SJSA1 (cell line): Measurements from ENCODE around the gene POM121. TPM values are rescaled to one million over a fixed set of nuclear protein-coding genes. Genes with fewer than 3 reads are reported as not detected.
"Not testable (repeated sequence)": the region's sequence is repeated elsewhere in the genome, so short reads cannot be mapped to it uniquely, and the experiment has no call there.

ENCODE experiments used
- DNase-seq, 2 experiments: peaks; one replicate each; pipeline ENCODE4 v3.0.0-alpha.2; 2015 to 2020; ENCODE audit warnings: low spot score in 2 of 2, low read depth in 1 of 2
- H3K27ac ChIP-seq: fragments of 250-450 bp; sonication (Bioruptor Pico); 2 replicates; pipeline ENCODE4 v1.5.1; 2020; ENCODE audit warnings: mild to moderate bottlenecking, moderate library complexity
- H3K27me3 ChIP-seq: fragments of 250-450 bp; sonication (Bioruptor Pico); replicated peaks from 2 replicates; pipeline ENCODE4 v1.5.1; 2020; ENCODE audit warnings: mild to moderate bottlenecking, moderate library complexity
- H3K36me3 ChIP-seq: fragments of 250-450 bp; sonication (Bioruptor Pico); 2 replicates; pipeline ENCODE4 v1.5.1; 2020; ENCODE audit warnings: mild to moderate bottlenecking
- H3K4me1 ChIP-seq: fragments of 250-450 bp; sonication (Bioruptor Pico); replicated peaks from 2 replicates; pipeline ENCODE4 v1.6.1; 2021; ENCODE audit warnings: mild to moderate bottlenecking
- H3K4me3 ChIP-seq: fragments of 250-450 bp; sonication (Bioruptor Pico); 2 replicates; pipeline ENCODE4 v1.5.1; 2020; ENCODE audit warnings: mild to moderate bottlenecking
- H3K9me3 ChIP-seq: fragments of 250-450 bp; sonication (Bioruptor Pico); replicated peaks from 2 replicates; pipeline ENCODE4 v1.5.1; 2020; ENCODE audit warnings: mild to moderate bottlenecking
- total RNA-seq: library from RNA; depleted of rRNA; stranded (reverse); fragments of >200 nt; shearing (Covaris generic); gene quantifications from 2 replicates; pipeline ENCODE4 v1.2.3, GENCODE V29; 2014

POM121 gene
- total RNA-seq, 1 experiment from 2014 or later: 5.8 TPM

DNA sequence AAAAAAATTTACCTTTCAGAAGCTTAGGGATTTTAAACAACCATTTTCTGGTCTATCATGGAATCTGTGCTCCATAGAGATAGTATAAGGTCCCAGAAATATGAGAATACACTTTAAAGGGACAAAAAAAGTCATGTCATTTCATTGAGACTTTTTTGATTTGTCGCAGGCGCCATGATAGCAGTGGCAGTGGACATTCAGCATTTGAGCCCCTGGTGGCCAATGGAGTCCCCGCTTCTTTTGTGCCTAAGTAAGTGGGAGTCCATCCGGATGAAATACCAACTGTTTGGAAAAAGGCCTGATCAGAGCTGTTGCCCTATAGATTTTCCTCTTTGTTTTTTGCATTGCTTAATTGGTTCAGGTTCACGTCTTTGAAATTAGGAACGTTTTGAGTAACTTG is 3.3 kb downstream of the POM121 start:
- not testable (repeated sequence) for H3K4me1 ChIP-seq, H3K9me3 ChIP-seq, H3K27ac ChIP-seq, H3K27me3 ChIP-seq, H3K4me3 ChIP-seq
- H3K36me3 ChIP-seq: peaks cover 63% of the 10 kb centered on the region
- peak in 1 of 2 experiments; percentile 12 for DNase-seq

DNA sequence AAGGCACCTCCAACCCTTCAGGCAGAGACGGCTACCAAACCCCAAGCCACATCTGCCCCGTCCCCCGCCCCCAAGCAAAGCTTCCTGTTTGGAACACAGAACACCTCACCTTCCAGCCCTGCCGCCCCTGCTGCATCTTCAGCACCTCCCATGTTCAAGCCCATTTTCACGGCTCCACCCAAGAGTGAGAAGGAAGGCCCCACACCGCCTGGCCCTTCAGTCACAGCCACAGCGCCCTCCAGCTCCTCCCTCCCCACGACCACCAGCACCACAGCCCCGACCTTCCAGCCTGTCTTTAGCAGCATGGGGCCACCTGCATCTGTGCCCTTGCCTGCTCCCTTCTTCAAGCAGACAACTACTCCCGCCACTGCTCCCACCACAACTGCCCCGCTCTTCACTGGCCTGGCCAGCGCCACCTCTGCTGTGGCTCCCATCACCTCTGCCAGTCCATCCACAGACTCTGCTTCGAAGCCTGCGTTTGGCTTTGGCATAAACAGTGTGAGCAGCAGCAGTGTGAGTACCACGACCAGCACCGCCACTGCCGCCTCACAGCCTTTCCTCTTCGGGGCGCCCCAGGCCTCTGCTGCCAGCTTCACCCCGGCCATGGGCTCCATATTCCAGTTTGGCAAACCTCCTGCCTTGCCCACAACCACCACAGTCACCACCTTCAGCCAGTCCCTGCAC is 17.3 kb downstream of the POM121 start:
- not testable (repeated sequence) for H3K4me3 ChIP-seq, H3K27me3 ChIP-seq, H3K4me1 ChIP-seq, H3K9me3 ChIP-seq, H3K36me3 ChIP-seq, H3K27ac ChIP-seq
- DNase-seq: peak in 1 of 2 experiments; percentile 8

DNA sequence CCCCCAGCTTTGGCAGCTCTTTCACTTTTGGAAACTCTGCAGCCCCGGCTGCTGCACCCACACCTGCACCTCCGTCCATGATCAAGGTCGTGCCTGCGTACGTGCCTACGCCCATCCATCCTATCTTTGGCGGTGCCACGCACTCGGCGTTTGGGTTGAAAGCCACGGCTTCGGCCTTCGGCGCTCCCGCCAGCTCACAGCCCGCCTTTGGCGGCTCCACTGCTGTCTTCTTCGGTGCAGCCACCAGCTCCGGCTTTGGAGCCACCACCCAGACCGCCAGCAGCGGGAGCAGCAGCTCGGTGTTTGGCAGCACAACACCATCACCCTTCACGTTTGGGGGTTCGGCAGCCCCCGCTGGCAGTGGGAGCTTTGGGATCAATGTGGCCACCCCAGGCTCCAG is 18.1 kb downstream of the POM121 start:
- not testable (repeated sequence) for H3K4me1 ChIP-seq, H3K27me3 ChIP-seq, H3K36me3 ChIP-seq, H3K4me3 ChIP-seq, H3K9me3 ChIP-seq, H3K27ac ChIP-seq
- DNase-seq: peak in 1 of 2 experiments; percentile 9

DNA sequence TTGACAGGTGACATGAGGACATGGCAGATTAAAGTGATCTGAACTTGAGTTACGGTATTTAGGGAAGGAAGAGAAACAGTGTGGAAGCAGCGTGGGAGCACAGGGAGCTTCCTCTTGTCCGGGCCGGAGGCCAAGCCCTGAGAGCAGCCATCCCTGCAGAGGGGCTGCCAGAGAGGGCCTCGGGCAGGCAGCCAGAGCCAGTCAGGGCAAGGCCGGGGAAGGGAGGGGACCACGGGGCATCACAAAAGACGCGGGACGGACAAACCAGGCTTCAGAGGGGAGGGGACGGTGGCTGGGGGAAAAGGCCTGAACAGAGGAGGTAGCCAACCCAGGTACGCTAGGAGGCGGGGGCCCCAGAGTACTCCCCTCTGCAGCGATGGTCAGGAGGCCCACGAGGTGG is 20.0 kb downstream of the POM121 start:
- H3K4me3 ChIP-seq, H3K27ac ChIP-seq, H3K4me1 ChIP-seq, H3K27me3 ChIP-seq, H3K36me3 ChIP-seq, H3K9me3 ChIP-seq: not testable (repeated sequence)
- DNase-seq: peak in 1 of 2 experiments; percentile 28

DNA sequence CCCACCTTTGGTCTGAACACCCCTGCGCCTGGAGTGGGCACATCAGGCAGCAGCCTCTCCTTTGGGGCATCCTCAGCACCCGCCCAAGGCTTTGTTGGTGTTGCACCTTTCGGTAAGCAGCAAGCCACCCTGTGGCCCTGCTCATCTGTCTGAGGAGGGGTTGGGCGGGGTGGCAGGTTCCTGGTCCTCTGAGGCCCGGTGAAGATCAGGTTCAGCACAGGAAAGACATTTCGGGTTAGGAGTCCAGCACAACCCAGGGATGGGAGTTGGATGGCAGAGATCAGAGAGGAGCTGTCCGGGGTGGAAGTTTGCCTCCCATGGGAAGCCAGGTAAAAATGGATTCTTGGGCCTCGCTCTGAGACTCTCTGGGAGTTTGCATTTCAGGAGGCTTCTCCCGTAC is 20.7 kb downstream of the POM121 start:
- not testable (repeated sequence) for H3K9me3 ChIP-seq, H3K27ac ChIP-seq, H3K27me3 ChIP-seq, H3K36me3 ChIP-seq, H3K4me3 ChIP-seq, H3K4me1 ChIP-seq
- DNase-seq: peak in 1 of 2 experiments; percentile 34

DNA sequence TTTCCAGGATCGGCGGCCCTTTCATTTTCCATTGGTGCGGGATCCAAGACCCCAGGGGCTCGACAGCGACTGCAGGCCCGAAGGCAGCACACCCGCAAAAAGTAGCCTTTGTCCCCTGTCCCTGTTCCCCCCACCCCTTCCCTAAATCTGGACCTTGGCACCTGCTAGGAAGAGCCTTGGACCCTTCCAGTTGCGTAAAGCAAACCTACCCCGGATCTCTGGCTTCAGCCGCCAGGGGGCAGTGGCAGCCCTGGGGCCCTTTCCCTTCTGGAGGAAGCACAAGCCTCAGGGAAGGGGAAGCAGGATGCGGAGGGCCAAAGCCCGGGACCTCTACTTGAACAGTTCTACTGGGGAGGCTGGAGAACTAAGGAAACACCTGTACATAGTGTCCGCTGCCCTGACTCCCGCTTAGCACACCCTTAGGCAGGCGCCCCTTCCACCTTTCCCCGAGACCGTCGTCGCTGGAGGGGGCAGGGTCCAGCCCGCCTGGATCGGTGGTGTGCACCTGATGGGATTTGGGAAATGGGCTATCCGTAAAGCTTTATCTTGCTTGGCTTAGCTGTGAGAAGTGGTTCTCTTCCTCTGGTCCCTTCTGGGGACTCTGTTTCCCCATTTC is 21.3 kb downstream of the POM121 start:
- not testable (repeated sequence) for H3K9me3 ChIP-seq, H3K27me3 ChIP-seq, H3K4me3 ChIP-seq, H3K27ac ChIP-seq, H3K4me1 ChIP-seq, H3K36me3 ChIP-seq
- DNase-seq: peak in 1 of 2 experiments; percentile 29

DNA sequence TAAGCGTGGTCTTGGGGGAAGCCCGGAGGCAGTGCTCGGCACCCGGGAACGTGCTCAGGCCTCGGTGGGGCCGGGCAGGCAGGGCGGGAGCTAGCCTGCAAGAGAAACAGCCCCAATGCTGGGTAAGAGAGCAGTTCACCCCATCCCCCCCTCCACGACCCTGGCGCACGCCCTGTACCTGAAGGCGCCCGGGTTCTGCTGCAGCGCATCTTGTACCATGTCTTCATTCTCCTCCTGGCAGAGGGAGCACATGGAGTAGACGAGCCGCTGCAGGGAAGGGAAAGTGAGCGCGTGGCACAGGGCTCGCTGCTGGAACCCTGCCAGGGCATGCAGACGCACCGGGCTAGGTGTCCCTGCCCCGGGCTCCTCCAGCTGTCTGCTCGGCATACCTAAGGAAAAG is 23.8 kb downstream of the POM121 start:
- not testable (repeated sequence) for H3K36me3 ChIP-seq, H3K9me3 ChIP-seq

DNA sequence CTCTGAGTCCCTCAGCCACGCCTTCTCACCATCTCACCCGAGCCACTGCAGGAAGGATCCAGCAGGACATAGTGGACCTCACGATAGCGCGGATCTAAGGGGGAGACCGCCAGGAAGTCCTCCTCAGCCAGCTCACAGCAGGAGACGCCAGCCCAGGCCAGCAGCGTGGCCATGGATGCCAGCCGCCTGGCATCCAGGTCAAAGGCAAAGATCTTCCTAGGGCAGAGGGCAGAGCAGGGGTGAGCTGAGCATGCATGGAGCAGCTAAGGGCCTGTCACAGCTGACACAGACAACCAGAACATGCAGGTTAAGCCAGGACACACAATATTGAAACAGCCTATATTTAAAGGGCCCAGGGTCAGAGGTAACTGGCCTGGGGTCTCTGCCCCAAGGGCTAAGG is 24.4 kb downstream of the POM121 start:
- H3K4me1 ChIP-seq, H3K36me3 ChIP-seq, H3K4me3 ChIP-seq, H3K9me3 ChIP-seq, H3K27me3 ChIP-seq, H3K27ac ChIP-seq: not testable (repeated sequence)
- peak in 1 of 2 experiments; percentile 10 for DNase-seq

More for the DNA sequence above, 23.8 kb downstream of the POM121 start:
- H3K4me1 ChIP-seq, H3K27me3 ChIP-seq, H3K4me3 ChIP-seq, H3K27ac ChIP-seq: not testable (repeated sequence)
- peak in 1 of 2 experiments; percentile 28 for DNase-seq

DNA sequence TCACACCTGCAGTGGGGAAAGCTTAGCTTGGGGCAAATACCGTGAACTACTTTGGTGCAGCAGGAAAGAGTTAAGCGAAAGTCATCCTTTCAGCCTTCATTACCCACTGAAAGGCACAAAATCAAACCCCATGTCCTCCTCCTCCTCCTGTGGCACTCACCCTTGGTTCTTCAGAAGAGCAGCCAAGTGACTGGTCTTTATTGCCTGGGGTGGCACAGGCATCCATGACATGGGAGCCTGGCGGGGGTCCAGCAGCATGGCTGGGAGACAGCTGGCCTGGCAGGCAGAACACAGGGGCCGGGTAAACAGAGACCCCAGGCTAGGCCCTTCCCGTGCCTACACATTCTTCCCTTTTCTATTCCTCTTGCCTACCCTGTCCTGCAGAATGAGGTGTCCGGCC is 24.8 kb downstream of the POM121 start:
- H3K4me3 ChIP-seq, H3K27ac ChIP-seq, H3K36me3 ChIP-seq, H3K27me3 ChIP-seq, H3K9me3 ChIP-seq, H3K4me1 ChIP-seq: not testable (repeated sequence)
- peak in 1 of 2 experiments; percentile 34 for DNase-seq

DNA sequence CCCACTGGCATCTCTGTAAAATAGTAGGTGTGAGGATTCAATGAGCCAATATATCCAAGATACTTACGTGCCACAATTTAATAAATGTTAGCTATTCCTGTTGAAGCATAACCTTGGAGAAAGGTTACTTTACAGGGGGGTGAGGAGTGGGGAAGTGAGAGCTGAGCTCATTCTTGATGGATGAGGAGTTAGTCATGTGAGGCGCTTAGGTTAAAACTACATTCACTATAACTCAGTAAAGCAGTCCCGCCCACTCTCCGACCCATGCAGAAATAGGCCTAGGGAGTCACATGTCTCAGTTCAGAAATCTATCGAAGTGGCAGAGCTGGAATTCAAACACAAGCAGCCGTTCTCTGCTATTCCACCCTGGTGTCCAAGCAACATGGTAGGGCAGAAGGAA is 25.5 kb downstream of the POM121 start:
- H3K9me3 ChIP-seq, H3K27me3 ChIP-seq, H3K36me3 ChIP-seq, H3K4me1 ChIP-seq, H3K4me3 ChIP-seq, DNase-seq, H3K27ac ChIP-seq: not testable (repeated sequence)

DNA sequence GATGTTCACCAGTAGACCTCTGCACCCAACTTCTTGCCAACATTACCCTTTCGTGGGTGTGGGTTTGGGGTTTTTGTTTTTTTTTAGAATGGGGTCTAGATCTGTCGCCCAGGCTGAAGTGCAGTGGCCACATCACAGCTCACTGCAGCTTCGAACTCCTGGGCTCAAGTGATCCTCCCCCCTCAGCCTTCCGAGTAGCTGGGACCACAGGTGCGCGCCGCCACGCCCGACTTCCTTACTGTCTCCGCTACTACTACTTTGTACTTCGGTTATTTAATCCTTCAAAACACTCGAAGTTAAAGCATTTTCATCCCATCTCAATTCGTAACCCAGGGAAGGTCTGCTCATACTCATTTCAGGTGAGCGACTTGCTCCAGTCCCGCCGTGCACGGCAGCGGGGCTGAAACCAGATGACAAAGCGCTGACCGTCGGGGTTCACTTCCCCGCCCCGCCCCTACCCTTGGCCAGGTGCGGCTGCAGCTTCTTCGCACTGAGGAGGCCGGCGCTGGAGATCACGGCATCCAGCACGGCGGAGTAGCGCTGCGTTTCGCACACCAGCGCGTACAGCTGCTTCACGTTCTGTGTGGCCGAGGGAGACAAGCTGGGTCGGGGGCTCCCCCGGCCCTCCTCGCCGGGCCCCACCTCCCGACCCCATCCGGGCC is 29.1 kb downstream of the POM121 start:
- H3K4me3 ChIP-seq, H3K36me3 ChIP-seq, H3K9me3 ChIP-seq, DNase-seq, H3K4me1 ChIP-seq, H3K27ac ChIP-seq, H3K27me3 ChIP-seq: not testable (repeated sequence)

DNA sequence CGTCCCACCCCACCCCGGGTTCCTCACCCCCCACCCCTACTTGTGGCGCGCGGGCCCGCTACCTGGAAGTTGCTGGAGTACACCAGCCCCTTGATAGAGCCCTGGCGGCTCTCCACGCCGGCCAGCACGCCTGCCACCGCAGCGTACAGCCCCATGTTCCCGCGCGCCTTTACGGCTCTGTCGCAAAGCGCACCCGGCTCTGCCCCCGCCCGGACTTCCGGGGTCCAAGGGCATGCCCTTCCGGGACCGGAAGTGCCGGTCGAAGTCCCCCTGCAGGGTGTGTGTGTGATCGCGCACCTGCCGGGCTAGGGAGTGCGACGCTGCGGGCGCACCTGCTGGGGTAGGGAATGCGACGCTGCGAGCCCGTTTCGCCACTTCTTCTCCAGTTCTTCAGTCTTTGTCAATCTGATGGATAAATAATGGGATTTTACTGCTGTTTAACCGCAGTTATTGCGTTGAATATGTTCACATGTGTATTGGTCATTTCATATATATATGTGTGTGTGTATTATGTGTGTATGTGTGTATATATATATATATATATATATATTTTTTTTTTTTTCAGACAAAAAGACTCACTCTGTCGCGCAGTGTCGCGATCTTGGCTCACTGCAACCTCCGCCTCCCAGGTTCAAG is 29.8 kb downstream of the POM121 start:
- peak in 1 of 2 experiments; percentile 30 for DNase-seq
- H3K36me3 ChIP-seq, H3K4me3 ChIP-seq, H3K9me3 ChIP-seq, H3K27me3 ChIP-seq, H3K4me1 ChIP-seq, H3K27ac ChIP-seq: not testable (repeated sequence)

DNA sequence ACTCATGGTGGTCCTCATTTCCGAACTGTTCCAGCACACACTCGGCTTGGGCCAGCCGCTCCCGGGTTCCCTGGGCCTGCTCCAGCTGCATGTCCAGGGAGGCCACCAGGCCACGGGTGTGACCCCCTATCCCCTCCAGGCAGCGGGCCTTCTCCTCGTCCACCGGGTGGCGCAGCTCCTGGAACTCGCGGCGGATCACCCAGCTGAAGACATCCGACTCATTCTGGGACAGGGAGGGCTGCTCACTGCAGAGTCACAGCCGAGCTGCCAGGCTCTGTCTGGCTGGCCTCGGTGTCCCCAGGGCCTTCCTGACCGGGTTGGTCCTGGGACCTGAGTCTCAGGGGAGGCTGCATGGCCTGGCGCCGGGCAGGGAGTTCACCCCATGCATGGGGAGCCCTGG is 35.1 kb downstream of the POM121 start:
- not testable (repeated sequence) for DNase-seq, H3K9me3 ChIP-seq, H3K4me3 ChIP-seq, H3K36me3 ChIP-seq, H3K27me3 ChIP-seq, H3K4me1 ChIP-seq, H3K27ac ChIP-seq

DNA sequence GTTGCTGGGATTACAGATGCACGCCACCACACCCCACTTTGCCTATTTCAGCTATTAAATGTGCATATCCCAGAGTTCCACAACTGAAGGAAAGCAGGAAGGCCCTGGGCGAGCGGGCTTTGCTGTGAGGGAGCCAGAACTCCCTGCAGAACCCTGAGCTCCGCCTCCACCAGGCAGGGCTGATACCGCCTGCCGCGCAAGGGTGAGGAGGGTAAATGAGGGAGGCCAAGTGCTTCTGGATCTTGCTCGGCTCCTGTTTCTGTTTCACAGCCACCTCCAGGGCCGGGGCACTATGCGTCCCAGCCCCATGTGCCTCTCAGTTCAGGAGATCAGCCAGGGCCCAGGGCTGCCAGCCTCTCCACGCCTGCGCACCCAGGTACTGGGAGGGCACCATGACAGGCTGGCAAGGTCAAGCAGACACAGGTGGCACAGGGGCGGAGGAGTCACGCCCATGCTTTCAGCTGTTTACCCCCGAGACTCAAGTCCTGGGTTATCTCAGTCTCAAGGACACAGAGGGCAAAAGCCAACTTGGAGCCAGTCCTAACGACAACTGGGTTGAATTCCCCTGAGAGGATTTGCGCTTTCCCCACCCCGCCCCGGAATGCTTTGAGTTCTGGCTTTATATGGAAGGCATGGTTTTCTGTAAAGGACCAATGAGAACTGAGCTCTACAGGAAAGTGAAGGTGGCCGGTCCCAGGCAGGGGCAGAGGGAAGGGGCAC is 35.9 kb downstream of the POM121 start:
- not testable (repeated sequence) for H3K36me3 ChIP-seq, H3K27ac ChIP-seq, H3K4me1 ChIP-seq, H3K4me3 ChIP-seq, DNase-seq, H3K27me3 ChIP-seq, H3K9me3 ChIP-seq
